CD4-positive, alpha-beta memory T cell (primary cell): ENCODE results near the gene CTSH. TPM values are rescaled to one million over a fixed set of nuclear protein-coding genes. Genes with fewer than 3 reads are reported as not detected.
"Not testable (repeated sequence)": the region's sequence is repeated elsewhere in the genome, so short reads cannot be mapped to it uniquely, and the experiment has no call there.

Source experiments
- CTCF ChIA-PET: fragments of 350-600 bp; sonication (Branson Sonifier 250); formaldehyde crosslinking; loops from one replicate; lab custom pipeline; 2021; ENCODE audit warnings: inconsistent platforms; ENCODE audit not compliant: partially characterized antibody; lab: Charles Lee
- POLR2A ChIA-PET: fragments of 350-600 bp; sonication (Branson Sonifier 250); formaldehyde crosslinking; loops from one replicate; lab custom pipeline; 2021; ENCODE audit not compliant: partially characterized antibody; lab: Charles Lee
- DNase-seq, 5 donors: peaks; one replicate each; pipeline versions ENCODE4 v3.0.0 to v3.0.0-alpha.2; 2020 to 2022; ENCODE audit warnings: mixed read lengths in 1 of 5
- H3K27ac ChIP-seq: one replicate; pipeline ENCODE4 v1.7.0; 2013; ENCODE audit warnings: low read depth, low read length
- H3K27me3 ChIP-seq: 2 replicates; pipeline ENCODE4 v1.7.0; 2013; ENCODE audit warnings: mild to moderate bottlenecking, low read length, moderate library complexity; ENCODE audit not compliant: insufficient read depth
- H3K36me3 ChIP-seq: 2 replicates; pipeline ENCODE4 v1.7.0; 2013; ENCODE audit warnings: mild to moderate bottlenecking, low read length, moderate library complexity; ENCODE audit not compliant: insufficient read depth
- H3K4me1 ChIP-seq: 2 replicates; pipeline ENCODE4 v1.7.0; 2013; ENCODE audit warnings: mild to moderate bottlenecking, low read length, moderate library complexity; ENCODE audit not compliant: insufficient read depth
- H3K4me3 ChIP-seq, 2 donors: one replicate each; pipeline ENCODE4 v1.7.0; 2013; ENCODE audit warnings: low read length in 2 of 2, mild to moderate bottlenecking in 1 of 2
- H3K9me3 ChIP-seq, 2 donors: one replicate each; pipeline ENCODE4 v1.7.0; 2013; ENCODE audit warnings: low read length in 2 of 2, control low read depth in 1 of 2; ENCODE audit not compliant: control insufficient read depth in 1 of 2
- H3K27ac Mint-ChIP-seq, 7 donors: one replicate each; pipeline ENCODE4 v1.8.0; 2020 to 2021; ENCODE audit warnings: mixed read lengths in 7 of 7, mild to moderate bottlenecking in 6 of 7, inconsistent platforms in 3 of 7, moderate library complexity in 3 of 7
- H3K27me3 Mint-ChIP-seq, 2 donors: one replicate each; pipeline ENCODE4 v1.8.0; 2020 to 2021; ENCODE audit warnings: mixed read lengths in 2 of 2
- H3K36me3 Mint-ChIP-seq, 2 donors: one replicate each; pipeline ENCODE4 v1.8.0; 2020 to 2021; ENCODE audit warnings: mixed read lengths in 2 of 2, inconsistent platforms in 1 of 2, mild to moderate bottlenecking in 1 of 2
- H3K4me1 Mint-ChIP-seq, 4 donors: one replicate each; pipeline ENCODE4 v1.8.0; 2020 to 2021; ENCODE audit warnings: mixed read lengths in 4 of 4, mild to moderate bottlenecking in 1 of 4
- H3K4me3 Mint-ChIP-seq, 8 donors: one replicate each; pipeline ENCODE4 v1.8.0; 2020 to 2021; ENCODE audit warnings: mixed read lengths in 8 of 8, mild to moderate bottlenecking in 7 of 8, moderate library complexity in 6 of 8, inconsistent platforms in 3 of 8
- H3K9me3 Mint-ChIP-seq, 8 donors: one replicate each; pipeline ENCODE4 v1.8.0; 2020 to 2021; ENCODE audit warnings: mixed read lengths in 8 of 8, mild to moderate bottlenecking in 5 of 8, inconsistent platforms in 3 of 8, moderate library complexity in 1 of 8
- intact Hi-C: fragments of 100-400 bp; cut with micrococcal nuclease; formaldehyde crosslinking; loops from one replicate; pipeline ENCODE4 v1.15.1; 2023
- polyA plus RNA-seq, 2 donors: library from polyadenylated mRNA; unstranded; fragments of 300-500 nt; fragmentation: Illumina TruSeq; gene quantifications; one replicate each; pipeline ENCODE4 v1.2.3, GENCODE V29; 2021
- total RNA-seq, 2 experiments: library from RNA; stranded (reverse); gene quantifications; one replicate each; pipeline ENCODE4 v1.2.3, GENCODE V29; 2021

The CTSH gene
- total and polyA plus RNA-seq, 4 experiments from 2014 or later, result 32.8 to 152 (median 92.8) TPM

- H3K27ac ChIP-seq, result no peak overlapping the region
- no peaks in the 10 kb centered on the region for H3K9me3 ChIP-seq
- H3K4me3 ChIP-seq, result no peak overlapping the region
- Mint-ChIP-seq H3K27ac (peak overlapping the region in 1 of 7 donors; percentile 83), H3K27me3 (no peaks in the 10 kb centered on the region), H3K4me1 (peaks cover 49 to 87% (median 69%) of the 10 kb centered on the region in 4 donors), H3K36me3 (peaks cover 37 to 58% of the 10 kb centered on the region in 2 donors), H3K4me3 (peak overlapping the region in 2 of 8 donors; percentile 60 to 75), H3K9me3 (no peaks in the 10 kb centered on the region)
- CTCF ChIA-PET, result interaction anchor here (0.5 to 1.3 kb wide), 5 partner anchors 14 to 145 kb away, joined by 3 to 4 read pairs (median 3); no protein-coding TSS in a partner anchor
- H3K27me3 ChIP-seq, result no peaks in the 10 kb centered on the region
- intact Hi-C loops, result no loop called here
- POLR2A ChIA-PET, result interaction anchor here (0.8 to 1.6 kb wide), 4 partner anchors 11 to 41 kb away, joined by 3 to 4 read pairs (median 3); no protein-coding TSS in a partner anchor
- H3K4me1 ChIP-seq, result peaks cover 91% of the 10 kb centered on the region
- no peak for DNase-seq
- peaks cover 36% of the 10 kb centered on the region for H3K36me3 ChIP-seq
Measured at GRCh38 chr15:78880242-78880533, 64.7 kb downstream of the CTSH start.

- Histone ChIP-seq H3K27ac (peak overlapping the region; percentile 6), H3K36me3 (peaks cover 36% of the 10 kb centered on the region)
Measured at GRCh38 chr15:78879517-78880241, 65.2 kb downstream of the CTSH start.

GRCh38 chr15:78878356-78878755 is 66.5 kb downstream of the CTSH start:
- no peak for DNase-seq
- Mint-ChIP-seq H3K36me3 (peaks cover 29 to 66% of the 10 kb centered on the region in 2 donors), H3K27ac (peak overlapping the region in 5 of 7 donors; percentile 18 to 100 (median 55)), H3K27me3 (no peaks in the 10 kb centered on the region), H3K9me3 (peaks cover 0 to 3% (median 0%) of the 10 kb centered on the region in 8 donors), H3K4me1 (peaks cover 49 to 94% (median 72%) of the 10 kb centered on the region in 4 donors), H3K4me3 (peak overlapping the region; percentile 21 to 100 (median 80))
- intact Hi-C loops, result loop anchor here (10.0 kb wide), 1 partner anchor 124 kb away; no protein-coding TSS in a partner anchor
- H3K4me3 ChIP-seq, result no peak overlapping the region
- ChIA-PET CTCF (no interaction called here), POLR2A (interaction anchor here (1.6 kb wide), 1 partner anchor 13 kb away, joined by 3 read pairs; no protein-coding TSS in a partner anchor)
- peaks cover 32% of the 10 kb centered on the region for H3K36me3 ChIP-seq
- no peak overlapping the region for H3K27ac ChIP-seq
- H3K4me1 ChIP-seq, result peaks cover 89% of the 10 kb centered on the region
- no peaks in the 10 kb centered on the region for H3K9me3 ChIP-seq
- no peaks in the 10 kb centered on the region for H3K27me3 ChIP-seq

More at GRCh38 chr15:78879517-78880241, 65.2 kb downstream of the CTSH start:
- Histone ChIP-seq H3K4me3 (no peak overlapping the region), H3K4me1 (peaks cover 91% of the 10 kb centered on the region), H3K27me3 (no peaks in the 10 kb centered on the region), H3K9me3 (no peaks in the 10 kb centered on the region)
- Mint-ChIP-seq H3K27me3 (no peaks in the 10 kb centered on the region), H3K4me3 (peak overlapping the region in 7 of 8 donors; percentile 15 to 81 (median 60)), H3K27ac (peak overlapping the region in 4 of 7 donors; percentile 31 to 83 (median 46)), H3K36me3 (peaks cover 33 to 58% of the 10 kb centered on the region in 2 donors), H3K4me1 (peaks cover 51 to 87% (median 69%) of the 10 kb centered on the region in 4 donors), H3K9me3 (no peaks in the 10 kb centered on the region)
- CTCF ChIA-PET, result interaction anchor here (0.5 to 0.7 kb wide), 4 partner anchors 13 to 144 kb away, joined by 3 to 4 read pairs (median 3); no protein-coding TSS in a partner anchor
- DNase-seq, result no peak
- intact Hi-C loops, result loop anchor here (10.0 kb wide), 1 partner anchor 125 kb away; no protein-coding TSS in a partner anchor
- POLR2A ChIA-PET, result interaction anchor here (0.8 to 1.6 kb wide), 4 partner anchors 12 to 41 kb away, joined by 3 to 4 read pairs (median 3); no protein-coding TSS in a partner anchor

GRCh38 chr15:78876954-78877353 is 67.9 kb downstream of the CTSH start:
- H3K4me3 Mint-ChIP-seq, result peak overlapping the region; percentile 58 to 100 (median 98)
- not testable (repeated sequence) for H3K9me3 ChIP-seq, H3K27me3 ChIP-seq, H3K27ac ChIP-seq, H3K27me3 Mint-ChIP-seq, H3K4me3 ChIP-seq, DNase-seq, H3K9me3 Mint-ChIP-seq
- H3K4me1 Mint-ChIP-seq, result peaks cover 43 to 98% (median 64%) of the 10 kb centered on the region in 4 donors
- H3K36me3 Mint-ChIP-seq, result peaks cover 20 to 63% of the 10 kb centered on the region in 2 donors
- CTCF ChIA-PET, result interaction anchor here (0.8 kb wide), 1 partner anchor 14 kb away, joined by 3 read pairs; no protein-coding TSS in a partner anchor
- POLR2A ChIA-PET, result interaction anchor here (1.3 kb wide), 1 partner anchor 15 kb away, joined by 4 read pairs; no protein-coding TSS in a partner anchor
- peak overlapping the region in 3 of 7 donors; percentile 8 to 100 (median 46) for H3K27ac Mint-ChIP-seq
- Histone ChIP-seq H3K4me1 (peaks cover 80% of the 10 kb centered on the region), H3K36me3 (peaks cover 18% of the 10 kb centered on the region)
- intact Hi-C loops, result loop anchor here (2.0 to 10.0 kb wide), 2 partner anchors 14 to 122 kb away; no protein-coding TSS in a partner anchor

GRCh38 chr15:78875107-78875914 is 69.5 kb downstream of the CTSH start:
- peaks cover 64% of the 10 kb centered on the region for H3K4me1 ChIP-seq
- Mint-ChIP-seq H3K4me3 (peak overlapping the region; percentile 96 to 100 (median 99)), H3K9me3 (peaks cover 0 to 3% (median 0%) of the 10 kb centered on the region in 8 donors), H3K36me3 (peaks cover 9 to 49% of the 10 kb centered on the region in 2 donors), H3K27ac (peak overlapping the region; percentile 100), H3K4me1 (peaks cover 33 to 88% (median 52%) of the 10 kb centered on the region in 4 donors), H3K27me3 (no peaks in the 10 kb centered on the region)
- intact Hi-C loops, result loop anchor here (10.0 kb wide), 1 partner anchor 121 kb away; no protein-coding TSS in a partner anchor
- ChIA-PET CTCF (no interaction called here), POLR2A (interaction anchor here (2.8 to 3.5 kb wide), 3 partner anchors 8 to 14 kb away, joined by 12 to 31 read pairs (median 16); no protein-coding TSS in a partner anchor)
- peaks cover 3% of the 10 kb centered on the region for H3K36me3 ChIP-seq
- H3K27ac ChIP-seq, result peak overlapping the region; percentile 100
- no peaks in the 10 kb centered on the region for H3K9me3 ChIP-seq
- peak overlapping the region; percentile 57 to 91 for H3K4me3 ChIP-seq
- no peaks in the 10 kb centered on the region for H3K27me3 ChIP-seq
- no peak for DNase-seq
